BE2C (cell line): Measurements from ENCODE around the gene PTPRD.

ENCODE experiments used
- DNase-seq: peaks from one replicate; pipeline ENCODE4 v3.0.0-alpha.2; 2020
- H3K27me3 ChIP-seq: fragments of 250-450 bp; sonication (Bioruptor Pico); 2 replicates; pipeline ENCODE4 v1.5.1; 2020; ENCODE audit warnings: mild to moderate bottlenecking
- H3K36me3 ChIP-seq: fragments of 250-450 bp; sonication (Bioruptor Pico); 2 replicates; pipeline ENCODE4 v1.5.1; 2020; ENCODE audit warnings: mild to moderate bottlenecking
- H3K4me1 ChIP-seq: fragments of 250-450 bp; sonication (Bioruptor Pico); 2 replicates; pipeline ENCODE4 v1.5.1; 2020
- H3K4me3 ChIP-seq: 2 replicates; pipeline ENCODE4 v1.5.1; 2011; ENCODE audit warnings: low read depth, low read length
- H3K9me3 ChIP-seq: fragments of 250-450 bp; sonication (Bioruptor Pico); 2 replicates; pipeline ENCODE4 v1.5.1; 2020
- CTCF ChIP-seq: IDR thresholded peaks from 2 replicates; pipeline ENCODE4 v1.5.1; 2012; ENCODE audit warnings: mild to moderate bottlenecking, low read depth, low read length

Gene PTPRD

GRCh38 chr9:10052916-10053315 is 559.9 kb downstream of the PTPRD start:
- no peaks in the 10 kb centered on the region for H3K36me3 ChIP-seq
- no peaks in the 10 kb centered on the region for H3K9me3 ChIP-seq
- H3K4me3 ChIP-seq, result no peak overlapping the region
- H3K4me1 ChIP-seq, result no peaks in the 10 kb centered on the region
- DNase-seq, result no peak
- TF ChIP-seq CTCF, result no peak
- H3K27me3 ChIP-seq, result no peaks in the 10 kb centered on the region

- no peak for TF ChIP-seq CTCF
- Histone ChIP-seq H3K4me3 (no peak overlapping the region), H3K9me3 (no peaks in the 10 kb centered on the region), H3K4me1 (no peaks in the 10 kb centered on the region), H3K36me3 (no peaks in the 10 kb centered on the region), H3K27me3 (no peaks in the 10 kb centered on the region)
- DNase-seq, result no peak
Observed at GRCh38 chr9:10052181-10052580, 560.6 kb downstream of the PTPRD start.

- no peaks in the 10 kb centered on the region for H3K27me3 ChIP-seq
- no peaks in the 10 kb centered on the region for H3K4me1 ChIP-seq
- no peak for TF ChIP-seq CTCF
- no peak overlapping the region for H3K4me3 ChIP-seq
- H3K36me3 ChIP-seq, result no peaks in the 10 kb centered on the region
- DNase-seq, result no peak
- no peaks in the 10 kb centered on the region for H3K9me3 ChIP-seq
Observed at GRCh38 chr9:10050016-10050415, 562.8 kb downstream of the PTPRD start.

GRCh38 chr9:10048994-10049393 is 563.8 kb downstream of the PTPRD start:
- no peaks in the 10 kb centered on the region for H3K9me3 ChIP-seq
- DNase-seq, result no peak
- H3K4me1 ChIP-seq, result no peaks in the 10 kb centered on the region
- H3K27me3 ChIP-seq, result no peaks in the 10 kb centered on the region
- no peak for TF ChIP-seq CTCF
- H3K36me3 ChIP-seq, result no peaks in the 10 kb centered on the region
- no peak overlapping the region for H3K4me3 ChIP-seq

GRCh38 chr9:10045598-10045997 is 567.2 kb downstream of the PTPRD start:
- DNase-seq, result no peak
- Histone ChIP-seq H3K36me3 (no peaks in the 10 kb centered on the region), H3K9me3 (no peaks in the 10 kb centered on the region), H3K4me1 (no peaks in the 10 kb centered on the region), H3K4me3 (no peak overlapping the region), H3K27me3 (no peaks in the 10 kb centered on the region)
- TF ChIP-seq CTCF, result no peak

GRCh38 chr9:10041726-10042229 is 571.0 kb downstream of the PTPRD start:
- Histone ChIP-seq H3K4me3 (no peak overlapping the region), H3K36me3 (no peaks in the 10 kb centered on the region), H3K27me3 (no peaks in the 10 kb centered on the region), H3K9me3 (no peaks in the 10 kb centered on the region), H3K4me1 (no peaks in the 10 kb centered on the region)
- no peak for DNase-seq
- no peak for TF ChIP-seq CTCF
